ENCODE measurements around the gene KANK4. TPM values are rescaled to one million over a fixed set of nuclear protein-coding genes. Genes with fewer than 3 reads are reported as not detected.

Gene KANK4
- total RNA-seq, 1 donor, result under 0.01 TPM

DNA sequence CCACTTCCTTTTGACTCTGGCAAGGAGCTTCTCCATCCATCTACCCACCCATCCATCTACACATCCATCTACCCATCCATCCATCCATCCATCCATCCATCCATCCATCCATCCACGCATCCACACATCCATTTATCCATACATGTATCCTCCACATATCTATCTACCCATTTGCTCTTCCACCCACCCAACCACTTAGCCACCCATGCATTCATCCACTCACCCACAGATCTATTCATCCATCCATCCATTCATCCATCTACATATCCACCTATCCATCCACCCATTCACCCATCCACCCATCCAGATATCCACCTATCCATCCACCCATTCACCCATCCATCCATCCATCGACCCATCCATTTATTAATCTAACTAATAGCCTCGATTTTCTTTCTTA, 23.0 kb upstream of the KANK4 start:
- no peak for DNase-seq (ENCODE audit: insufficient read length, low spot score, missing footprints)
- H3K4me2 ChIP-seq (ENCODE audit: insufficient read depth, low read length), result no peak overlapping the region
- no peaks in the 10 kb centered on the region for H3K4me1 ChIP-seq (ENCODE audit: insufficient read depth, low read length)
- H4K20me1 ChIP-seq (ENCODE audit: insufficient read depth, low read length), result no peaks in the 10 kb centered on the region
- H3K27ac ChIP-seq (ENCODE audit: low read depth, low read length), result no peak overlapping the region
- no peaks in the 10 kb centered on the region for H3K27me3 ChIP-seq (ENCODE audit: insufficient read depth, low read length)
- H2AFZ ChIP-seq (ENCODE audit: low read length), result no peak overlapping the region
- TF ChIP-seq, protein P1, sequence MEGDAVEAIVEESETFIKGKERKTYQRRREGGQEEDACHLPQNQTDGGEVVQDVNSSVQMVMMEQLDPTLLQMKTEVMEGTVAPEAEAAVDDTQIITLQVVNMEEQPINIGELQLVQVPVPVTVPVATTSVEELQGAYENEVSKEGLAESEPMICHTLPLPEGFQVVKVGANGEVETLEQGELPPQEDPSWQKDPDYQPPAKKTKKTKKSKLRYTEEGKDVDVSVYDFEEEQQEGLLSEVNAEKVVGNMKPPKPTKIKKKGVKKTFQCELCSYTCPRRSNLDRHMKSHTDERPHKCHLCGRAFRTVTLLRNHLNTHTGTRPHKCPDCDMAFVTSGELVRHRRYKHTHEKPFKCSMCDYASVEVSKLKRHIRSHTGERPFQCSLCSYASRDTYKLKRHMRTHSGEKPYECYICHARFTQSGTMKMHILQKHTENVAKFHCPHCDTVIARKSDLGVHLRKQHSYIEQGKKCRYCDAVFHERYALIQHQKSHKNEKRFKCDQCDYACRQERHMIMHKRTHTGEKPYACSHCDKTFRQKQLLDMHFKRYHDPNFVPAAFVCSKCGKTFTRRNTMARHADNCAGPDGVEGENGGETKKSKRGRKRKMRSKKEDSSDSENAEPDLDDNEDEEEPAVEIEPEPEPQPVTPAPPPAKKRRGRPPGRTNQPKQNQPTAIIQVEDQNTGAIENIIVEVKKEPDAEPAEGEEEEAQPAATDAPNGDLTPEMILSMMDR (IDR thresholded peaks at IDR 0.05; ENCODE audit: extremely low read depth, low read depth, low read length), result no peak
- H3K9me3 ChIP-seq (ENCODE audit: low read depth, low read length), result no peaks in the 10 kb centered on the region
- no peaks in the 10 kb centered on the region for H3K36me3 ChIP-seq (ENCODE audit: insufficient read depth, low read length)
- no peak overlapping the region for H3K4me3 ChIP-seq (ENCODE audit: insufficient read depth, low read length)
- H3K79me2 ChIP-seq (ENCODE audit: insufficient read depth, low read length), result no peaks in the 10 kb centered on the region

DNA sequence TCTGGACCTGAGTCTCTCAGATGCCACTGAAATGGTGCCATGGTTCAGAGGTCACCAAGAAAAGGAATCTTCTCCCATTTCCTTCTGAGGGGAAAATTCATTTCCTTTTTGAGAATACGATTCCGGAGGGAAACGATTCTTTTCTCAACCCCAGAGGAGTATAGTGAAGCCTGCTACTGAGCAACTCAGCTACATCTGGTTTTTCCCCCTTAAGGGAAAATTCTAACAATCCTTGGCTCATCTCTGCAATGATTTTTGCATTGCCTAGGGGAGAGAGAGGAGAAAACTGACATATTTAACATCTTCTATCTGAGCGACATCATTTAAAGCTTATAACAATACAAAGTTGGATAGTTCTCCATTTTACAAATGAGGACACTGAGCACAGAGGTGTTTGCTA, 22.4 kb upstream of the KANK4 start:
- no peaks in the 10 kb centered on the region for H3K4me1 ChIP-seq (ENCODE audit: insufficient read depth, low read length)
- H3K36me3 ChIP-seq (ENCODE audit: insufficient read depth, low read length), result no peaks in the 10 kb centered on the region

DNA sequence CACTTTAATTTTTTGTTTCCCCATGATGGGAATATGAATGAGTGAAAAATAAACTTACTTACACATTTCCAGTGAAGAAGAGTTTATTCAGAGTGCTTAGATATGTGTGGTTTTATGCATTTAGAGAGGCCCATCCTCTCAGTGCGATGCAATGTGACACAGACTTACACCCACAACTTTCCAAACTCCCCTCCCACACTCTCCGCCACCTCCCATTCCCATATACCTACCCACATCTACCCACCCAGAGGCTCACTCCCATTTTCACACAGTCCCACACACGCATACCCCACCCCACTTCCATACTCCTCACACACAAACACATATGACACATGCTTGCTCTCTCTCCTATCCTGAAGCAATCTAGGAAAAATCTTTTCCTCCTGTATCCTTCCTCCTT, 21.9 kb upstream of the KANK4 start:
- H3K36me3 ChIP-seq (ENCODE audit: insufficient read depth, low read length), result no peaks in the 10 kb centered on the region
- no peak overlapping the region for H3K4me2 ChIP-seq (ENCODE audit: insufficient read depth, low read length)
- H3K4me3 ChIP-seq (ENCODE audit: insufficient read depth, low read length), result no peak overlapping the region
- no peak overlapping the region for H2AFZ ChIP-seq (ENCODE audit: low read length)
- no peak for DNase-seq (ENCODE audit: insufficient read length, low spot score, missing footprints)
- no peaks in the 10 kb centered on the region for H3K4me1 ChIP-seq (ENCODE audit: insufficient read depth, low read length)
- no peaks in the 10 kb centered on the region for H4K20me1 ChIP-seq (ENCODE audit: insufficient read depth, low read length)
- no peaks in the 10 kb centered on the region for H3K79me2 ChIP-seq (ENCODE audit: insufficient read depth, low read length)
- H3K9me3 ChIP-seq (ENCODE audit: low read depth, low read length), result no peaks in the 10 kb centered on the region
- TF ChIP-seq, protein P1 (IDR thresholded peaks at IDR 0.05; ENCODE audit: extremely low read depth, low read depth, low read length), result no peak
- H3K27me3 ChIP-seq (ENCODE audit: insufficient read depth, low read length), result no peaks in the 10 kb centered on the region
- H3K27ac ChIP-seq (ENCODE audit: low read depth, low read length), result no peak overlapping the region

More for the DNA sequence above, 22.4 kb upstream of the KANK4 start:
- H3K27ac ChIP-seq (ENCODE audit: low read depth, low read length), result no peak overlapping the region
- no peaks in the 10 kb centered on the region for H3K27me3 ChIP-seq (ENCODE audit: insufficient read depth, low read length)
- H3K4me3 ChIP-seq (ENCODE audit: insufficient read depth, low read length), result no peak overlapping the region
- DNase-seq (ENCODE audit: insufficient read length, low spot score, missing footprints), result no peak
- H2AFZ ChIP-seq (ENCODE audit: low read length), result no peak overlapping the region
- no peak overlapping the region for H3K4me2 ChIP-seq (ENCODE audit: insufficient read depth, low read length)
- no peaks in the 10 kb centered on the region for H4K20me1 ChIP-seq (ENCODE audit: insufficient read depth, low read length)
- TF ChIP-seq, protein P1 (IDR thresholded peaks at IDR 0.05; ENCODE audit: extremely low read depth, low read depth, low read length), result no peak
- H3K79me2 ChIP-seq (ENCODE audit: insufficient read depth, low read length), result no peaks in the 10 kb centered on the region
- no peaks in the 10 kb centered on the region for H3K9me3 ChIP-seq (ENCODE audit: low read depth, low read length)

DNA sequence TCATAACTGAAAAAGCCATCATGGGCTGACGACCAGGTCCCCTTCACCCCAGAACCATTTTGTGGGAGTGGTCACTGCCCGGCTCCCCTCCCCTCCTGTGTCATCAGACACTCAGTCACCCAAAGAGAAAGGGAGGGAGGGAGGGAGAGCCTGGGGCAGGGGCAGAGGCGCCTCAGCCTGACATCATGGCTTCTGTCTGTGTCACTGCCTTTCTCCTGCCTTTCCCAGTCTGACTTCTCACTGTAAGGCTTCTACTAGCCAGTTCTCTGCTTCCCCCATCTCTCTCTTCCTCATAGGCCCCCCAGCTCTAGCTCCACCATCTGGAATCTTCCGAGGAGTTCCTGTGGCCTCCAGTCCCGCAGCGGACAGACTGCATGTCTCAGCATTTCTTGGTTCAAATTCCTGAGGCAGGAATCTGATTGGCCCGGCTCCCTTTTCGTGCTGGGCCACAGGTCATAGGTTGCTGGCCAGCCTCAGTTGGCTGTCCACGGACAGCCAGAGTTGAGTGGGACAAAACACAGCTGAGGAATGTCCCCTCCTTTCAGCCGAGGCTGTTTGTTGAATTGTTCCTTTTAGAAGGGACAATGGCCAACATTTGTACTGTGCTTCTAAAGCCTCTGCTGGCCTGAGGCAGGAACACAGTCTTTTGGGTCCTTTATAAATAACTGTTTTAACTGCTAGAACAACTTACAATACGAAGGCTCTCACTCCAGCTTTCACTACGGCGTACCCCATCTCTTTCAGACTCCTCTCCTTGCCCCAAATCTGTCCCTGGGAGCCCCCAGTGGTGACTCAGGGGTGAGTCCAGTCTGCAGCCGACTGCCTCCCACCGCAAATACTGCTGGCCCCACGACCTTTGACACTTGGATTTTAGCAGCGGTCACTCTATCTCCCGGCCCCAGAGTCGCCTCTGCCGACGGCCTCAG, 18.7 kb upstream of the KANK4 start:
- Histone ChIP-seq H3K79me2 (ENCODE audit: insufficient read depth, low read length) (no peaks in the 10 kb centered on the region), H3K4me2 (ENCODE audit: insufficient read depth, low read length) (no peak overlapping the region), H3K9me3 (ENCODE audit: low read depth, low read length) (no peaks in the 10 kb centered on the region), H3K36me3 (ENCODE audit: insufficient read depth, low read length) (no peaks in the 10 kb centered on the region), H3K27me3 (ENCODE audit: insufficient read depth, low read length) (no peaks in the 10 kb centered on the region), H3K4me1 (ENCODE audit: insufficient read depth, low read length) (no peaks in the 10 kb centered on the region), H4K20me1 (ENCODE audit: insufficient read depth, low read length) (no peaks in the 10 kb centered on the region), H3K27ac (ENCODE audit: low read depth, low read length) (no peak overlapping the region), H2AFZ (ENCODE audit: low read length) (no peak overlapping the region), H3K4me3 (ENCODE audit: insufficient read depth, low read length) (no peak overlapping the region)
- no peak for DNase-seq (ENCODE audit: insufficient read length, low spot score, missing footprints)
- TF ChIP-seq, protein P1 (IDR thresholded peaks at IDR 0.05; ENCODE audit: extremely low read depth, low read depth, low read length), result no peak
